ENCODE results near the gene DOP1B.

GRCh38 chr21:36155603-36156338 is 853 bp upstream of the DOP1B start:
- TF ChIP-seq CTCF (IDR thresholded peaks at IDR 0.05) (no peak), POLR2A (IDR thresholded peaks at IDR 0.05; ENCODE audit: low read depth) (peak; percentile 81), EP300 (IDR thresholded peaks at IDR 0.05) (no peak), POLR2AphosphoS5 (IDR thresholded peaks at IDR 0.05) (peak; percentile 87 to 93)
